Skin of body (tissue), 2 donors: ENCODE measurements around the gene ACOT8. TPM values are rescaled to one million over a fixed set of nuclear protein-coding genes. Genes with fewer than 3 reads are reported as not detected.
"Not testable (repeated sequence)": the region's sequence is repeated elsewhere in the genome, so short reads cannot be mapped to it uniquely, and the experiment has no call there.

Experiments
- DNase-seq: peaks from one replicate; lab custom pipeline; 2025; lab: John Stamatoyannopoulos, UW
- total RNA-seq: library from RNA; depleted of rRNA; stranded (reverse); fragments of >200 nt; gene quantifications from one replicate; pipeline ENCODE4 v1.2.3, GENCODE V29; 2014

ACOT8 gene
- total RNA-seq, 1 donor from 2014 or later, result 15.8 TPM

GRCh38 chr20:45797510-45797909 is 59.7 kb downstream of the ACOT8 start:
- DNase-seq, result not testable (repeated sequence)

- DNase-seq, result no peak
Measured at GRCh38 chr20:45796337-45797065, 60.7 kb downstream of the ACOT8 start.

DNA sequence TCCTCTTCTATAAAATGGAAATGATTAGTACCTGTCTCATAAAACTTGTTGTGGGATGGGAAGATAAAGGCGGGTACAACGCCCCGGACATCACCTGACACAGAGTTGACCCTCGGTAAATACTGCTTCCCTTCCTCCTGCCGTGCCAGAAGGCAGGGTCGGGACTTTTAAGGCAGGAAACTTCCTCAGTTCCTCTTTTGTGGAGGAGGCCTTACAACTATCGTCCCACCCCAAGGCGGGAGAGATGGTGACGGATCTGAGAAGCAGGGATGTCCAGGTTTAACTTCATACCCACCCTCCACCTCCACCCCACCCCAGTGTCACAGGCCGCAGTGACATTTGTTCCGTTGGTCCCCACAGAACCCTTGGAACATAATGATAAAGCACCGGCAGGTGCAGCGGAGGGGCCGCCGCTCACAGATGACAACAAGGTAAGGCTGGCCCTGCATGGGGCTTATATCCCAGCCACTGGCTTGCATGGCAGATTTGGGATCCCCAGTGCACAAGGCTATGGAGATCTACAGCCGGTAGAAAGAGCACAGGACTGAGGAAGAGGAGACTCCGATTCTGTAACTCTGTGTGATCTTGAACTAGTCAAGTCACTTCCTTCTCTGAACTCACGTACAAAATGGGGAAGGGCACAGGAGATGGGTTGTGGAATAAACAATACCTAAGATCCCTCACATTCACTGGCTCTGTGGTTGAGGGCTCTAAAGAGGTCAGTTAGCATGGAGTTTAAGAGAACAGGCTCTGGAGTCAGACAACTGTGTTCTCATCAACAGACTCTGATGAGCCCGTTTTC is 64.7 kb downstream of the ACOT8 start:
- no peak for DNase-seq

Other genes starting within 250 kb of the ACOT8 start
- not detected for gene WFDC10A, start 227.7 kb downstream of the ACOT8 start, total RNA-seq
- not detected for gene WFDC9, start 226.1 kb downstream of the ACOT8 start, total RNA-seq
- gene WFDC11, start 187.2 kb downstream of the ACOT8 start, total RNA-seq, result not detected
- gene WFDC13, start 155.4 kb downstream of the ACOT8 start, total RNA-seq, result not detected
- not detected for gene WFDC10B, start 152.4 kb downstream of the ACOT8 start, total RNA-seq
- gene SPINT4, start 135.0 kb downstream of the ACOT8 start, total RNA-seq, result not detected
- 0.39 TPM for gene WFDC3, start 65.5 kb downstream of the ACOT8 start, total RNA-seq
- gene DNTTIP1, start 65.4 kb downstream of the ACOT8 start, total RNA-seq, result 15.8 TPM
- 11.9 TPM for gene UBE2C, start 44.7 kb downstream of the ACOT8 start, total RNA-seq
- gene TNNC2, start 30.1 kb downstream of the ACOT8 start, total RNA-seq, result 472 TPM
- 22.8 TPM for gene SNX21, start 23.6 kb downstream of the ACOT8 start, total RNA-seq
- gene ZSWIM3, start 222 bp upstream of the ACOT8 start, total RNA-seq, result 3.6 TPM
- gene ZSWIM1, start 23.8 kb upstream of the ACOT8 start, total RNA-seq, result 4.0 TPM
- gene SPATA25, start 30.2 kb upstream of the ACOT8 start, total RNA-seq, result 0.69 TPM
- 2.9 TPM for gene NEURL2, start 33.8 kb upstream of the ACOT8 start, total RNA-seq
- gene CTSA, start 33.9 kb upstream of the ACOT8 start, total RNA-seq, result 30.9 TPM
- 27.1 TPM for gene PLTP, start 54.8 kb upstream of the ACOT8 start, total RNA-seq
- 13.5 TPM for gene PCIF1, start 77.3 kb upstream of the ACOT8 start, total RNA-seq
- 12.2 TPM for gene ZNF335, start 114.8 kb upstream of the ACOT8 start, total RNA-seq
- 5.1 TPM for gene MMP9, start 151.5 kb upstream of the ACOT8 start, total RNA-seq
- gene SLC12A5, start 171.8 kb upstream of the ACOT8 start, total RNA-seq, result 0.69 TPM
- 10.8 TPM for gene NCOA5, start 232.6 kb upstream of the ACOT8 start, total RNA-seq